PC-3 (cell line): ENCODE measurements around the gene EIF4G3.

Source experiments
- EZH2 ChIP-seq: fragments of 300-600 bp; sonication (generic); IDR thresholded peaks from one replicate; pipeline ENCODE4 v1.6.1; 2017; ENCODE audit warnings: antibody characterized with exemption, mild to moderate bottlenecking, low read length; ENCODE audit not compliant: unreplicated experiment
- TF ChIP-seq, protein P1 (sequence below): fragments of 300-600 bp; sonication (generic); conservative IDR thresholded peaks from 2 replicates; pipeline ENCODE4 v1.5.1; 2017; ENCODE audit warnings: antibody characterized with exemption, low read depth, mild to moderate bottlenecking, low read length

DNA sequence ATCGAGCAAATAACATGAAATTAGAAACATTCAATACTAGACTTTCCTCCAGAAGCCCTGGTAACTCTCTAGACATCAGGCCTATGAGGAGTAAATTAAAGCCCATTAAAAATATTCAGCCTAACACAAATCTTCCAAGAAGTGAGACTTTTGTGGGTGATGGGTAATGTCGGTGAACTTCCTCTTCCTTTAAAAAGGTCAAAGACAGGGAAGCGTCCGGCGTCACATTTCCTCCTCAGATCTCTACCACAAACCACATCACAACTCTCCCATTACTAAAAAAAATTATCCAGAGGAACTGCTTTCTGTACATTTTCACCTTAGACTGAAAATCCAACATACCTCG lies 1.4 kb downstream of the EIF4G3 start:
- no peak for TF ChIP-seq EZH2
- TF ChIP-seq, protein P1, sequence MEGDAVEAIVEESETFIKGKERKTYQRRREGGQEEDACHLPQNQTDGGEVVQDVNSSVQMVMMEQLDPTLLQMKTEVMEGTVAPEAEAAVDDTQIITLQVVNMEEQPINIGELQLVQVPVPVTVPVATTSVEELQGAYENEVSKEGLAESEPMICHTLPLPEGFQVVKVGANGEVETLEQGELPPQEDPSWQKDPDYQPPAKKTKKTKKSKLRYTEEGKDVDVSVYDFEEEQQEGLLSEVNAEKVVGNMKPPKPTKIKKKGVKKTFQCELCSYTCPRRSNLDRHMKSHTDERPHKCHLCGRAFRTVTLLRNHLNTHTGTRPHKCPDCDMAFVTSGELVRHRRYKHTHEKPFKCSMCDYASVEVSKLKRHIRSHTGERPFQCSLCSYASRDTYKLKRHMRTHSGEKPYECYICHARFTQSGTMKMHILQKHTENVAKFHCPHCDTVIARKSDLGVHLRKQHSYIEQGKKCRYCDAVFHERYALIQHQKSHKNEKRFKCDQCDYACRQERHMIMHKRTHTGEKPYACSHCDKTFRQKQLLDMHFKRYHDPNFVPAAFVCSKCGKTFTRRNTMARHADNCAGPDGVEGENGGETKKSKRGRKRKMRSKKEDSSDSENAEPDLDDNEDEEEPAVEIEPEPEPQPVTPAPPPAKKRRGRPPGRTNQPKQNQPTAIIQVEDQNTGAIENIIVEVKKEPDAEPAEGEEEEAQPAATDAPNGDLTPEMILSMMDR: no peak
